ENCODE data around the gene CD8B.

The CD8B gene

GRCh38 chr2:86832334-86833096, 29.2 kb downstream of the CD8B start:
- Histone ChIP-seq H2BK120ac (ENCODE audit: low read depth, low read length) (no peak overlapping the region), H2AK5ac (ENCODE audit: low read depth, low read length) (no peak overlapping the region), H3K9me3 (replicated peaks in 1 of 2; ENCODE audit: control insufficient read depth in 2 of 2, insufficient read depth in 1 of 2, low read depth in 1 of 2, low read length in 2 of 2) (no peaks in the 10 kb centered on the region), H3K14ac (ENCODE audit: low read length) (no peak overlapping the region), H4K8ac (ENCODE audit: low read depth, low read length) (no peak overlapping the region), H3K23ac (ENCODE audit: low read depth, low read length, poor library complexity) (no peak overlapping the region), H3K36me3 (replicated peaks in 1 of 2; ENCODE audit: control insufficient read depth in 2 of 2, insufficient read depth in 2 of 2, low read length in 2 of 2) (no peaks in the 10 kb centered on the region), H3K27me3 (ENCODE audit: control insufficient read depth in 3 of 3, insufficient read depth in 3 of 3, low read depth in 1 of 3, low read length in 3 of 3) (no peaks in the 10 kb centered on the region), H2BK15ac (ENCODE audit: low read length) (no peak overlapping the region), H4K91ac (ENCODE audit: low read depth, low read length, poor library complexity) (no peak overlapping the region), H3K4ac (ENCODE audit: low read length) (no peak overlapping the region), H3K4me1 (ENCODE audit: control insufficient read depth in 2 of 2, insufficient read depth in 1 of 2, low read depth in 1 of 2, low read length in 2 of 2) (no peaks in the 10 kb centered on the region), H3K9ac (ENCODE audit: low read depth, low read length, poor library complexity) (no peak overlapping the region), H3K4me3 (ENCODE audit: low read length in 2 of 2) (no peak overlapping the region), H2AFZ (ENCODE audit: low read length) (no peak overlapping the region), H2BK5ac (ENCODE audit: low read length) (no peak overlapping the region), H2BK12ac (ENCODE audit: low read length) (no peak overlapping the region), H3K27ac (replicated peaks; ENCODE audit: low read length) (no peak overlapping the region), H3K4me2 (ENCODE audit: insufficient read depth, low read length, poor library complexity, severe bottlenecking) (no peak overlapping the region), H3K79me1 (ENCODE audit: low read depth, low read length) (no peaks in the 10 kb centered on the region), H3K18ac (ENCODE audit: low read length) (no peak overlapping the region)
- no CpG with 5 or more reads among the region's 7 CpGs for WGBS, 2 donors (ENCODE audit: extremely low coverage in 2 of 2, insufficient read length in 2 of 2, insufficient replicate concordance in 1 of 2)
- no peak for DNase-seq (ENCODE audit: low spot score)

- H3K9me3 ChIP-seq (replicated peaks in 1 of 2; ENCODE audit: control insufficient read depth in 2 of 2, insufficient read depth in 1 of 2, low read depth in 1 of 2, low read length in 2 of 2): no peaks in the 10 kb centered on the region
- no peak overlapping the region for H3K4me3 ChIP-seq (ENCODE audit: low read length in 2 of 2)
- H3K23ac ChIP-seq (ENCODE audit: low read depth, low read length, poor library complexity): no peak overlapping the region
- no peak overlapping the region for H4K8ac ChIP-seq (ENCODE audit: low read depth, low read length)
- no peak for DNase-seq (ENCODE audit: low spot score)
- no peak overlapping the region for H3K4ac ChIP-seq (ENCODE audit: low read length)
- H3K14ac ChIP-seq (ENCODE audit: low read length): no peak overlapping the region
- H3K27ac ChIP-seq (replicated peaks; ENCODE audit: low read length): no peak overlapping the region
- H2AFZ ChIP-seq (ENCODE audit: low read length): no peak overlapping the region
- H2BK120ac ChIP-seq (ENCODE audit: low read depth, low read length): no peak overlapping the region
- H2BK12ac ChIP-seq (ENCODE audit: low read length): no peak overlapping the region
- no peak overlapping the region for H2AK5ac ChIP-seq (ENCODE audit: low read depth, low read length)
- WGBS, 2 donors (ENCODE audit: extremely low coverage in 2 of 2, insufficient read length in 2 of 2, insufficient replicate concordance in 1 of 2): no CpG with 5 or more reads among the region's 2 CpGs
- no peak overlapping the region for H3K18ac ChIP-seq (ENCODE audit: low read length)
- H3K27me3 ChIP-seq (ENCODE audit: control insufficient read depth in 3 of 3, insufficient read depth in 3 of 3, low read depth in 1 of 3, low read length in 3 of 3): no peaks in the 10 kb centered on the region
- H3K9ac ChIP-seq (ENCODE audit: low read depth, low read length, poor library complexity): no peak overlapping the region
- H3K36me3 ChIP-seq (replicated peaks in 1 of 2; ENCODE audit: control insufficient read depth in 2 of 2, insufficient read depth in 2 of 2, low read length in 2 of 2): no peaks in the 10 kb centered on the region
- no peak overlapping the region for H2BK5ac ChIP-seq (ENCODE audit: low read length)
- no peak overlapping the region for H4K91ac ChIP-seq (ENCODE audit: low read depth, low read length, poor library complexity)
- H3K4me2 ChIP-seq (ENCODE audit: insufficient read depth, low read length, poor library complexity, severe bottlenecking): no peak overlapping the region
- no peaks in the 10 kb centered on the region for H3K79me1 ChIP-seq (ENCODE audit: low read depth, low read length)
- H3K4me1 ChIP-seq (ENCODE audit: control insufficient read depth in 2 of 2, insufficient read depth in 1 of 2, low read depth in 1 of 2, low read length in 2 of 2): no peaks in the 10 kb centered on the region
- no peak overlapping the region for H2BK15ac ChIP-seq (ENCODE audit: low read length)
These were observed 30.1 kb downstream of the CD8B start for GRCh38 chr2:86831537-86831936.

GRCh38 chr2:86826951-86827350, 34.7 kb downstream of the CD8B start:
- H3K9ac ChIP-seq (ENCODE audit: low read depth, low read length, poor library complexity): no peak overlapping the region
- H2AFZ ChIP-seq (ENCODE audit: low read length): no peak overlapping the region
- H3K36me3 ChIP-seq (replicated peaks in 1 of 2; ENCODE audit: control insufficient read depth in 2 of 2, insufficient read depth in 2 of 2, low read length in 2 of 2): no peaks in the 10 kb centered on the region
- H2BK120ac ChIP-seq (ENCODE audit: low read depth, low read length): no peak overlapping the region
- no peak overlapping the region for H4K91ac ChIP-seq (ENCODE audit: low read depth, low read length, poor library complexity)
- H2BK15ac ChIP-seq (ENCODE audit: low read length): no peak overlapping the region
- no peaks in the 10 kb centered on the region for H3K79me1 ChIP-seq (ENCODE audit: low read depth, low read length)
- no peak for DNase-seq (ENCODE audit: low spot score)
- H3K27me3 ChIP-seq (ENCODE audit: control insufficient read depth in 3 of 3, insufficient read depth in 3 of 3, low read depth in 1 of 3, low read length in 3 of 3): peaks cover 0 to 4% (median 0%) of the 10 kb centered on the region in 3 experiments
- H3K14ac ChIP-seq (ENCODE audit: low read length): no peak overlapping the region
- H2BK12ac ChIP-seq (ENCODE audit: low read length): no peak overlapping the region
- H3K4me2 ChIP-seq (ENCODE audit: insufficient read depth, low read length, poor library complexity, severe bottlenecking): no peak overlapping the region
- H3K27ac ChIP-seq (replicated peaks; ENCODE audit: low read length): no peak overlapping the region
- H3K18ac ChIP-seq (ENCODE audit: low read length): peak overlapping the region; percentile 51
- H3K4me1 ChIP-seq (ENCODE audit: control insufficient read depth in 2 of 2, insufficient read depth in 1 of 2, low read depth in 1 of 2, low read length in 2 of 2): peaks cover 3 to 7% of the 10 kb centered on the region in 2 donors
- H3K4me3 ChIP-seq (ENCODE audit: low read length in 2 of 2): no peak overlapping the region
- no peak overlapping the region for H3K4ac ChIP-seq (ENCODE audit: low read length)
- H3K9me3 ChIP-seq (replicated peaks in 1 of 2; ENCODE audit: control insufficient read depth in 2 of 2, insufficient read depth in 1 of 2, low read depth in 1 of 2, low read length in 2 of 2): no peaks in the 10 kb centered on the region
- no peak overlapping the region for H3K23ac ChIP-seq (ENCODE audit: low read depth, low read length, poor library complexity)
- H4K8ac ChIP-seq (ENCODE audit: low read depth, low read length): no peak overlapping the region
- no CpG with 5 or more reads among the region's 4 CpGs for whole genome bisulfite sequencing, 2 donors (ENCODE audit: extremely low coverage in 2 of 2, insufficient read length in 2 of 2, insufficient replicate concordance in 1 of 2)
- H2AK5ac ChIP-seq (ENCODE audit: low read depth, low read length): no peak overlapping the region
- no peak overlapping the region for H2BK5ac ChIP-seq (ENCODE audit: low read length)

DNA sequence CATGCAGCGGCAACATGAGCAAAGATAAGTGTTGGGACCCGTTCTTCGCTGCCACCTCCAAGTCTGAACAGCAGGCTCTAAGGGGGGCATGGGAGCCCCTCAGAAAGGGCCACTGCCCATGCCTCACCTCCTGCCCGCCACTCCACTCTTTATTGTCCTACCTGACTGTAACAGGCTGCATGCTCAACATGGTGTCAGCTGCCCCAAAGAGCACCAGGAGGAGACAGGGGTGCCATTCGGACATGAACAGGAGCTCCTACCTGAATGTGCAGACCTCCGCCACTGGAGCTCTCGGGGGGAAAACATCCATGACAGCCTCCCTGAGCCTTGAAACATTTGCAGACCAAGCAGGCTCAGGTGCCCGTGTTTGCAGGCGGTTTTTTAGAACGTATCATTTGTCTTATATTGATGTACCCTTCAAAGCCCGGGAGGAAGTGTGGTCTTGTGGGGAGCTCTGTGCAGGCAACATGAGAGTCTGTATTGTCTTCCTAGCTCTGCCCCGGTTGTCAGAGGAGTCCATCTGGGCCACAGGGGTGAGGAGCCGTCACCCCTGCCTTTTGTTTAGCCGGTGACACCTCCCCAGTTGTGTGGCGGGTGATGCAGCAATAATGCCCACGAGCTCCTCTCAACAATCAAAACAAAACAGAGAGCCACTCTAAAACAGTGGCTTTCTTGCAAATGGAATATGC, 35.8 kb downstream of the CD8B start:
- Histone ChIP-seq H3K4me2 (ENCODE audit: insufficient read depth, low read length, poor library complexity, severe bottlenecking) (no peak overlapping the region), H2BK5ac (ENCODE audit: low read length) (no peak overlapping the region), H3K27ac (replicated peaks; ENCODE audit: low read length) (no peak overlapping the region), H3K36me3 (replicated peaks in 1 of 2; ENCODE audit: control insufficient read depth in 2 of 2, insufficient read depth in 2 of 2, low read length in 2 of 2) (no peaks in the 10 kb centered on the region), H3K4ac (ENCODE audit: low read length) (no peak overlapping the region), H3K18ac (ENCODE audit: low read length) (peak overlapping the region; percentile 7), H3K4me3 (ENCODE audit: low read length in 2 of 2) (no peak overlapping the region), H3K27me3 (ENCODE audit: control insufficient read depth in 3 of 3, insufficient read depth in 3 of 3, low read depth in 1 of 3, low read length in 3 of 3) (peaks cover 0 to 4% (median 0%) of the 10 kb centered on the region in 3 experiments), H2BK12ac (ENCODE audit: low read length) (no peak overlapping the region), H4K8ac (ENCODE audit: low read depth, low read length) (no peak overlapping the region), H2BK15ac (ENCODE audit: low read length) (no peak overlapping the region), H2BK120ac (ENCODE audit: low read depth, low read length) (no peak overlapping the region), H3K4me1 (ENCODE audit: control insufficient read depth in 2 of 2, insufficient read depth in 1 of 2, low read depth in 1 of 2, low read length in 2 of 2) (peaks cover 3 to 7% of the 10 kb centered on the region in 2 donors), H3K14ac (ENCODE audit: low read length) (no peak overlapping the region), H2AK5ac (ENCODE audit: low read depth, low read length) (no peak overlapping the region), H3K79me1 (ENCODE audit: low read depth, low read length) (no peaks in the 10 kb centered on the region), H4K91ac (ENCODE audit: low read depth, low read length, poor library complexity) (no peak overlapping the region), H2AFZ (ENCODE audit: low read length) (peak overlapping the region; percentile 49), H3K9me3 (replicated peaks in 1 of 2; ENCODE audit: control insufficient read depth in 2 of 2, insufficient read depth in 1 of 2, low read depth in 1 of 2, low read length in 2 of 2) (no peaks in the 10 kb centered on the region), H3K9ac (ENCODE audit: low read depth, low read length, poor library complexity) (peak overlapping the region; percentile 14), H3K23ac (ENCODE audit: low read depth, low read length, poor library complexity) (no peak overlapping the region)
- no peak for DNase-seq (ENCODE audit: low spot score)
- WGBS, 2 donors (ENCODE audit: extremely low coverage in 2 of 2, insufficient read length in 2 of 2, insufficient replicate concordance in 1 of 2): no CpG with 5 or more reads among the region's 16 CpGs

Data from neuronal stem cell (in vitro differentiated cells).